Thymus (tissue), 14 donors: ENCODE measurements around the gene FBXW9. TPM values are rescaled to one million over a fixed set of nuclear protein-coding genes. Genes with fewer than 3 reads are reported as not detected.
A peak's percentile ranks its signal among the peaks of the same experiment; 100 is the strongest.

Experiments
- DNase-seq, 9 donors: peaks; one replicate each; pipeline ENCODE4 v3.0.0-alpha.2; 2013; ENCODE audit warnings: low spot score in 9 of 9, low read depth in 6 of 9, missing footprints in 1 of 9
- H3K27ac ChIP-seq, 2 donors: one replicate each; pipeline ENCODE4 v1.5.1; 2013; ENCODE audit warnings: control low read depth in 1 of 2, low read depth in 1 of 2, low read length in 1 of 2, mild to moderate bottlenecking in 1 of 2, moderate library complexity in 1 of 2
- H3K27me3 ChIP-seq, 2 donors: one replicate each; pipeline ENCODE4 v1.5.1; 2013; ENCODE audit warnings: low read length in 1 of 2; ENCODE audit not compliant: control insufficient read depth in 2 of 2, insufficient read depth in 1 of 2
- H3K36me3 ChIP-seq, 2 donors: one replicate each; pipeline ENCODE4 v1.5.1; 2013; ENCODE audit warnings: low read length in 1 of 2, mild to moderate bottlenecking in 1 of 2, moderate library complexity in 1 of 2; ENCODE audit not compliant: control insufficient read depth in 2 of 2, insufficient read depth in 2 of 2
- H3K4me1 ChIP-seq, 2 donors: one replicate each; pipeline ENCODE4 v1.5.1; 2013; ENCODE audit warnings: low read length in 2 of 2; ENCODE audit not compliant: control insufficient read depth in 2 of 2, insufficient read depth in 2 of 2
- H3K4me3 ChIP-seq, 2 donors: one replicate each; pipeline ENCODE4 v1.5.1; 2013; ENCODE audit warnings: low read length in 2 of 2, control low read depth in 1 of 2, mild to moderate bottlenecking in 1 of 2
- H3K9me3 ChIP-seq, 2 donors: one replicate each; pipeline ENCODE4 v1.5.1; 2013; ENCODE audit warnings: low read length in 1 of 2, mild to moderate bottlenecking in 1 of 2; ENCODE audit not compliant: control insufficient read depth in 2 of 2, insufficient read depth in 1 of 2
- WGBS: extraction: QIAGEN DNeasy Blood & Tissue Kit; methylation state at CpG from one replicate; pipeline ENCODE4 v1.1.7; 2013; 5-methylcytosine and 5-hydroxymethylcytosine counted together
- long read RNA-seq, 10 donors: transcript quantifications; one replicate each; lab custom pipeline, GENCODE V29; 2026
- polyA plus RNA-seq: library from polyadenylated mRNA; stranded (reverse); fragments of 200-250 nt; gene quantifications from one replicate; pipeline ENCODE4 v1.2.3, GENCODE V29; 2013
- total RNA-seq: library from RNA; stranded (reverse); fragments of 120-200 nt; gene quantifications from one replicate; pipeline ENCODE4 v1.2.4, GENCODE V29; 2013
- donor health status: healthy.

Gene FBXW9
- 6.2 TPM for total RNA-seq
- 6.5 TPM for polyA plus RNA-seq
- long read RNA-seq, donor 1, result 0 reads
- long read RNA-seq, donor 2, transcript FBXW9-201 (10 exons, 1,738 nt), result major isoform, 5 of 5 reads
- long read RNA-seq, donor 2, partial matches to known transcripts, result 0 of 5 reads
- long read RNA-seq, donor 2, other reads (novel, unspliced or antisense), result 0 of 5 reads
- long read RNA-seq, donor 3, partial matches to known transcripts, result 0 of 4 reads
- long read RNA-seq, donor 3, other reads (novel, unspliced or antisense), result 0 of 4 reads
- long read RNA-seq, donor 4, partial matches to known transcripts, result 0 of 1 reads
- long read RNA-seq, donor 4, other reads (novel, unspliced or antisense), result 0 of 1 reads
- long read RNA-seq, donor 5, partial matches to known transcripts, result 0 of 4 reads
- long read RNA-seq, donor 5, other reads (novel, unspliced or antisense), result 0 of 4 reads
- long read RNA-seq, donor 6, partial matches to known transcripts, result 0 of 3 reads
- long read RNA-seq, donor 6, other reads (novel, unspliced or antisense), result 0 of 3 reads
- long read RNA-seq, donor 7, result 0 reads
- long read RNA-seq, donor 8, result 0 reads
- long read RNA-seq, donor 9, partial matches to known transcripts, result 0 of 2 reads
- long read RNA-seq, donor 9, other reads (novel, unspliced or antisense), result 0 of 2 reads
- long read RNA-seq, donor 10, partial matches to known transcripts, result 0 of 1 reads
- long read RNA-seq, donor 10, other reads (novel, unspliced or antisense), result 0 of 1 reads

- peaks cover 10 to 14% of the 10 kb centered on the region in 2 donors for H3K4me1 ChIP-seq
- peak within 1 kb of the TSS; percentile 95 to 98 for H3K27ac ChIP-seq
- H3K4me3 ChIP-seq, result peak within 1 kb of the TSS; percentile 66 to 93
- no peaks in the 10 kb centered on the region for H3K9me3 ChIP-seq
- H3K36me3 ChIP-seq, result peaks cover 25 to 31% of the 10 kb centered on the region in 2 donors
- WGBS, result 7% methylated on average over 59 of the region's 59 CpGs
- peak; percentile 92 to 98 (median 96) for DNase-seq
- no peaks in the 10 kb centered on the region for H3K27me3 ChIP-seq
These were observed at the start of gene FBXW9 for GRCh38 chr19:12696366-12697335. TSS of gene FBXW9 (minus strand) at chr19:12696631. CDS start at chr19:12696581, 50 bp downstream.

GRCh38 chr19:12745166-12745897 lies 48.9 kb upstream of the FBXW9 start:
- Histone ChIP-seq H3K36me3 (peaks cover 41 to 49% of the 10 kb centered on the region in 2 donors), H3K9me3 (peaks cover 9 to 19% of the 10 kb centered on the region in 2 donors)
- no peak for DNase-seq

GRCh38 chr19:12737835-12738351 lies 41.5 kb upstream of the FBXW9 start:
- WGBS, result 12% methylated on average over 13 of the region's 13 CpGs
- H3K36me3 ChIP-seq, result peaks cover 20 to 24% of the 10 kb centered on the region in 2 donors
- peak overlapping the region; percentile 74 to 90 for H3K4me3 ChIP-seq
- H3K9me3 ChIP-seq, result no peaks in the 10 kb centered on the region
- no peak overlapping the region for H3K27ac ChIP-seq
- no peak for DNase-seq
- H3K27me3 ChIP-seq, result no peaks in the 10 kb centered on the region
- H3K4me1 ChIP-seq, result peaks cover 16 to 35% of the 10 kb centered on the region in 2 donors

More at GRCh38 chr19:12745166-12745897, 48.9 kb upstream of the FBXW9 start:
- Histone ChIP-seq H3K4me1 (peaks cover 0 to 4% of the 10 kb centered on the region in 2 donors), H3K27me3 (peaks cover 0 to 10% of the 10 kb centered on the region in 2 donors), H3K27ac (no peak overlapping the region), H3K4me3 (no peak overlapping the region)
- 94% methylated on average over 22 of the region's 22 CpGs for WGBS

DNA sequence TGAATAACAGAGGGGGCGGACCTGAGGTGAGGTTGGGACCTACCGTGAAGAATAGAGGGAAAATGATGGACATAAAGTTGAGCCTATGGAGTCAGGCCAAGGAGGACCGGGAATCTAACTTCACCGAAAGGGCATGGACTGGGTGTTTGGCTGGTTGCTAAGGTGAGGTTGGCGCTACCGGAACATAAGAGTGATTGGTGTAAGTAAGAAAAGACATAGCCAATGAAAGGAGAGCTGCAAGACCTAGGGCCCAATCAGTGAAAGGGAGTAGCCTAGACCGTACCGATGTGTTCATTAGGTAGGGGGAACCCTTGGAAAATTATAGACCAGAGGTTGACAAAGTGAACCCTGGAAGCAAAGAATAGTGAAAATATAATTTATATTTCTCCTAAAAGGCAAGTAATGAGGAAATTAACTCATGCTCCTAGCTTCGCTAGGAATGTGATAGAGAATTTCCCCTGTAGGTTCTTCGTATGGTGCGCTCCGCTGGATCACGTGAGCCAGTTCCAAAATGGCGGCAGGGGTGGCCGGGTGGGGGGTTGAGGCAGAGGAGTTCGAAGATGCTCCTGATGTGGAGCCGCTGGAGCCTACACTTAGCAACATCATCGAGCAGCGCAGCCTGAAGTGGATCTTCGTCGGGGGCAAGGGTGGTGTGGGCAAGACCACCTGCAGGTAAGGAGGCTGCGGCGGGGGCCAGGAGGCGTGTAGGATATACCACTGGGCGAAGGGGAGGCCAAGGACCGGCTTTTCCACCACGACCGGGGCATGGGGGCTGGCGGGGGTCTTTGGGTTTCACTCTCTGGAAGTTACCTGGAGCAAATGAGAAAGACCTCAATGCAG lies 40.8 kb upstream of the FBXW9 start, which contains the start of gene GET3:
TSS of gene GET3 (plus strand) at position 503 of the 840 bp plus-strand sequence. CDS start at position 512, 9 bp downstream.
- H3K9me3 ChIP-seq, result no peaks in the 10 kb centered on the region
- peaks cover 17 to 26% of the 10 kb centered on the region in 2 donors for H3K36me3 ChIP-seq
- under 1% methylated on average over 29 of the region's 29 CpGs for WGBS
- peak; percentile 74 to 95 (median 86) for DNase-seq
- H3K27me3 ChIP-seq, result no peaks in the 10 kb centered on the region
- peaks cover 18 to 42% of the 10 kb centered on the region in 2 donors for H3K4me1 ChIP-seq
- peak within 1 kb of the TSS; percentile 62 to 84 for H3K27ac ChIP-seq
- H3K4me3 ChIP-seq, result peak within 1 kb of the TSS; percentile 74 to 90

DNA sequence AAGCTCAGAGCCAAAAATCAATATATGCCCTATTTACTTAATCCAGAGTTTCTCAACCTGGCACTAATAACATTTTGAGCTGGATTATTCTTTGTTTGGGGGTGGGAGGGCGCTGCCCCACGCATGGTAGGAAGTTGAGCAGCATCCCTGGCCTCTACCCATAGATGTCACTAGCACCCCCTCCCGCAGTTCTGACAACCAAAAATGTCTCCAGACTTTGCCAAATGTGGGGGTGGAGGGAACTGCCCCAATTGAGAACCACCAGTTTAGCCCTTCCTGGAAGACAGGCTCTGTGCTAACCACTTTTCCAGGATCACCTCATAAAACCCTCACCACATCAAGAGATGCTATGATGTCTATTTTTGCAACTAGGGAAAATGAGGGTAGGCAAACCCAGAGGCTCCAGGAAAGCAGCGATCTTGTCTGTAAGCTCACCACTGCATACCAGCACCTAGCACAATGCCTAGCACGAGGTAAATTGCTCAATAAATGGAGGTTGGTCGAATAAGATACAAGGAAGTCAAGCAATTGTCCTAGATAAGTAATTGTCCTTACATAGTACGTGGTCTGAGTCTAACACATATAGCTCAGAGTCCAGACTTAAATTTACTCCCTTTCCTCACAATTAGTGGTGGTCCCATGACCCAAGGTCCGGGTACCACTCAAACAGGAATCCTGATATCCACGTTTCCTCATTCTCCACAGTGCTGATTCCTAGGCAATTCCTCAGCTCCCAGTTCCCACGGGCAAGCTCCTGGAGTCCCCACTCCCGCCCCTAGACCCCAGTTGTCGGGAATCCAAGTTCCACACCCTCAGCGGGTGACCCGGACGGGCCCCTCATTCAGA lies 37.2 kb upstream of the FBXW9 start:
- peak overlapping the region; percentile 88 to 94 for H3K4me3 ChIP-seq
- peak overlapping the region; percentile 78 to 91 for H3K27ac ChIP-seq
- peak in 4 of 9 donors; percentile 38 to 76 (median 49) for DNase-seq
- WGBS, result under 1% methylated on average over 15 of the region's 15 CpGs
- H3K36me3 ChIP-seq, result peaks cover 33 to 42% of the 10 kb centered on the region in 2 donors
- H3K27me3 ChIP-seq, result no peaks in the 10 kb centered on the region
- no peaks in the 10 kb centered on the region for H3K9me3 ChIP-seq
- peaks cover 18 to 42% of the 10 kb centered on the region in 2 donors for H3K4me1 ChIP-seq

DNA sequence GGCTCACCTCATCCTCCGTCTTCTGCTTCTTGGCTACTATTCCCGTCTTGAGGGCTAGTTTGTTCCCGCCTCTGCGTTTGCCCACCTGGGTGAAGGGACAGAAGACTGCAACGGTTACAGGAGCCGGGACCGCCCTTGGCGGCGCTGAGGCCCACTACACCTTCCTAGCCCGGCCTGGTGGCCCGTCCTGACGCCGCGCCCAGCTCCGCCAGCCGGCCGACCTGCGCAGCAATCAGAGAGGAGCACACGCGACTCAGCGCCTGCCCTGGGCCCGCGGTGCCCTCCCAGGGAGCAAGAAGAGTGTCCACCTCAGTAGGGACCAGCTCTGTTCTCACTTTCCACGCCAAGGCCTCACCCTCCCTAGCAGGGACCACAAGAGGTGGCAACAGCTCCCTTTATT lies 34.9 kb upstream of the FBXW9 start:
- WGBS, result 98% methylated on average over 24 of the region's 24 CpGs
- H3K4me3 ChIP-seq, result no peak overlapping the region
- H3K27ac ChIP-seq, result no peak overlapping the region
- DNase-seq, result no peak
- H3K9me3 ChIP-seq, result no peaks in the 10 kb centered on the region
- no peaks in the 10 kb centered on the region for H3K27me3 ChIP-seq
- peaks cover 39 to 47% of the 10 kb centered on the region in 2 donors for H3K36me3 ChIP-seq
- H3K4me1 ChIP-seq, result peaks cover 8 to 26% of the 10 kb centered on the region in 2 donors

DNA sequence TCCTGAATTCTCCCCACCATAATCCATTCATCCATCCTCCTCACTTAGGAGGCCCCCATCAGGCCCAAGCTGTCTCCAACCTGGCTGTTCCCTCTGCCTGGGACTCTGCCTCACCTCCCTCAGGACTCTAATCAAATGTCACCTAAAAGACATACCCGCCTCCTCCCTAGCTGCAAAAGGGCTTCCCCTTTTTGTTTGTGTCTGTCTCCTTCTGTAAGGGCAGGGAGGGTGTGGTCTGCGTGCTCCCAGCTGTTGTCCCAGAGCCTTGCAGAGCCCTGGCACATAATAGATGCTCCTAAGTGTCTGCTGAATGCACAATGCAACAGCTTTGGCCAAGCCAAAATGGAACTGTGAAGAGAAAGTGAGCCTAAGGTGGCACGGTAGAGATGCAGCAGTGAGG lies 33.6 kb upstream of the FBXW9 start:
- Histone ChIP-seq H3K27me3 (no peaks in the 10 kb centered on the region), H3K9me3 (no peaks in the 10 kb centered on the region), H3K36me3 (peaks cover 39 to 47% of the 10 kb centered on the region in 2 donors), H3K4me3 (no peak overlapping the region), H3K27ac (no peak overlapping the region), H3K4me1 (peaks cover 7 to 20% of the 10 kb centered on the region in 2 donors)
- WGBS, result 94% methylated on average over 3 of the region's 3 CpGs
- no peak for DNase-seq
